ENCODE measurements around the gene OAS1.

The OAS1 gene

DNA sequence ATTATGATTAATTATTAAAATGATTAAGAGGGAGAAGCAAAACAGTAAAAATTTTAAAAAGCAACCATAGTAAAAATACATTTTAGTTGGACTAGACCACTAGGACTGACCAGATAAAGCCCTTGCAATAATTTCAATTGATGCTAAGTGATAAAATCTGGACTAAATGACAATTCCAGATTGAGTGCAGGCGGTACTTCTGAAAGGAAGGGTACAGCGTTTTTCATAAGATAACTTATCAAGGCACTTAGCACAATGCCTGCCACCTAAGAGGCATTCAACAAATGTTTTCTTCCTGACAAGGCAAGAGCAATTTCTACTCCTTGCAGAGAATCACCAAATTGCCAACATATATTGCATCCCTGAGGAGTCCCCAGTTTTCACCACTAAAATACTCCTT lies 37.7 kb upstream of the OAS1 start:
- no peak for DNase-seq (ENCODE audit: extremely low read depth, low read depth)
- TF ChIP-seq, protein P1, sequence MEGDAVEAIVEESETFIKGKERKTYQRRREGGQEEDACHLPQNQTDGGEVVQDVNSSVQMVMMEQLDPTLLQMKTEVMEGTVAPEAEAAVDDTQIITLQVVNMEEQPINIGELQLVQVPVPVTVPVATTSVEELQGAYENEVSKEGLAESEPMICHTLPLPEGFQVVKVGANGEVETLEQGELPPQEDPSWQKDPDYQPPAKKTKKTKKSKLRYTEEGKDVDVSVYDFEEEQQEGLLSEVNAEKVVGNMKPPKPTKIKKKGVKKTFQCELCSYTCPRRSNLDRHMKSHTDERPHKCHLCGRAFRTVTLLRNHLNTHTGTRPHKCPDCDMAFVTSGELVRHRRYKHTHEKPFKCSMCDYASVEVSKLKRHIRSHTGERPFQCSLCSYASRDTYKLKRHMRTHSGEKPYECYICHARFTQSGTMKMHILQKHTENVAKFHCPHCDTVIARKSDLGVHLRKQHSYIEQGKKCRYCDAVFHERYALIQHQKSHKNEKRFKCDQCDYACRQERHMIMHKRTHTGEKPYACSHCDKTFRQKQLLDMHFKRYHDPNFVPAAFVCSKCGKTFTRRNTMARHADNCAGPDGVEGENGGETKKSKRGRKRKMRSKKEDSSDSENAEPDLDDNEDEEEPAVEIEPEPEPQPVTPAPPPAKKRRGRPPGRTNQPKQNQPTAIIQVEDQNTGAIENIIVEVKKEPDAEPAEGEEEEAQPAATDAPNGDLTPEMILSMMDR (IDR thresholded peaks at IDR 0.05; ENCODE audit: low read depth, low read length, missing control alignments): no peak
- H3K4me3 ChIP-seq (replicated peaks; ENCODE audit: low read depth, low read length): no peak overlapping the region

DNA sequence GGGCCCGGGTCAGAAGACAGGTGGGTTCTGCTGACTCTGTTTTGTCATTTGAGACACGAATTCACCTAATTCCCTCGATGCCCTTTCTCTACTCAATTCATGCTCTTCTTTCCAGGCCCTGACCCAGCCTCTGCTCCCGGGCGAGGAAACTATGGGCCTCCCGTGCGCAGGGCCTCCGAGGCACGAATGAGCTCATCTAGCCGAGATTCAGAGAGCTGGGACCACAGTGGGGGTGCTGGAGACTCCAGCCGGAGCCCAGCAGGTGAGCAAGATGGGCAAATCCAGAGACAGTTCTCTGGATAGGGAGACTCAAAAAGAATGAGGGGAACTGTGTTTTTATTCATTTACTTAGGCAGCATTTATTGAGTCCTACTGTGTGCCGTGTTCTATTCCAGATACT lies 37.0 kb upstream of the OAS1 start:
- H3K4me3 ChIP-seq (replicated peaks; ENCODE audit: low read depth, low read length): no peak overlapping the region
- TF ChIP-seq, protein P1 (IDR thresholded peaks at IDR 0.05; ENCODE audit: low read depth, low read length, missing control alignments): no peak
- DNase-seq (ENCODE audit: extremely low read depth, low read depth): no peak

DNA sequence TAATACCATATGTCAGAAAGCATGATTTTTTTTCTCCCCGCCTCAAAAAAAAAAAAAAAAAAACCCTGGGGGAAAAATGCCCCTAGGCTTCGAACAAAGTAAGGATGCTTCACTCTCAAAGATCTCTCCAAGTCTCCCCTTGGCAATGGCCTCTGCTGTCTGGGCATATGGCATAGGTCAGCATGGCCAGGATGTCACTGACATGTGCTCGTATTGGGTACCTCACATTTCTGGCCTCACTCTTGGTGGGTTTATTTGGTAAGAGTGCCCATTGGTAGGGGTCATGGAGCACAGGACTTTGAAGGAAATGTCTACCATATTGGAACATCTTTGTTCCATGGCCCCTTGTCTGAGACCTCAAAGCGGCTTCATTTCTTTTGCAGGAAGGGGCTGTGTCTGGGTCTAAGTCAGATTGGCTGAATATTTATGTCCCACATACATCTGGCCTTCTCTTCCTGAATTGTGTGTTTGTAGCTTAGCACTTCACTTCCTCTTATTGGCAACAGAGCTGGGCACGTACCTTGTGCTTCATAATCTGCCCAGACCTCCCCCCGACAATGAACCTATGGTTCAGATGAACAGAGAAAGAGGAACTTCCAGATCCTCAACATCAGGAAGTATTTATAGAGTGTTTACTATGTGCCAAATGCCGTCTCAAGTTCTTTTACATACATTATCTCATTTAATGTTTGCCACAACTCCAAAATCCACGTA lies 36.3 kb upstream of the OAS1 start:
- TF ChIP-seq, protein P1 (IDR thresholded peaks at IDR 0.05; ENCODE audit: low read depth, low read length, missing control alignments): no peak
- DNase-seq (ENCODE audit: extremely low read depth, low read depth): no peak
- H3K4me3 ChIP-seq (replicated peaks; ENCODE audit: low read depth, low read length): no peak overlapping the region

DNA sequence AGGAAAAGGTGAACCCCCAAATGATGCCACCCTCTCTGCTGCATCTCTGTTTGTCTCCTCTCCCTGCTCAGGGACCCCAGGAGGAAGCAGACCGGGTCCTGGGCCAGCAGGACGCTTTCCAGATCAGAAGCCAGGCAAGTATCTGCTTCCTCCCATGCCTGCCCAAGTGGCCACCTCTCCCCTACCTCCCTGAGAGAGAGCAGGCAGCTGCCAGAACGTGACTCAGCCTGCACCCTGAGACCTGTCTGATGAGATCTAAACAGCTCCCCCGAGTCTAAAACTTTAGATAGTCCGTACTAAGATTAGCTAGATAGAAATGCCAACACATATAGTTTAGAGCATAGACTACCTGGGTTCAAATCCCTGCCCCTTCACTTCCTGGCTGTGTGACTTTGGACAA lies 31.2 kb upstream of the OAS1 start:
- DNase-seq (ENCODE audit: extremely low read depth, low read depth): no peak
- TF ChIP-seq, protein P1 (IDR thresholded peaks at IDR 0.05; ENCODE audit: low read depth, low read length, missing control alignments): no peak
- no peak overlapping the region for H3K4me3 ChIP-seq (replicated peaks; ENCODE audit: low read depth, low read length)

DNA sequence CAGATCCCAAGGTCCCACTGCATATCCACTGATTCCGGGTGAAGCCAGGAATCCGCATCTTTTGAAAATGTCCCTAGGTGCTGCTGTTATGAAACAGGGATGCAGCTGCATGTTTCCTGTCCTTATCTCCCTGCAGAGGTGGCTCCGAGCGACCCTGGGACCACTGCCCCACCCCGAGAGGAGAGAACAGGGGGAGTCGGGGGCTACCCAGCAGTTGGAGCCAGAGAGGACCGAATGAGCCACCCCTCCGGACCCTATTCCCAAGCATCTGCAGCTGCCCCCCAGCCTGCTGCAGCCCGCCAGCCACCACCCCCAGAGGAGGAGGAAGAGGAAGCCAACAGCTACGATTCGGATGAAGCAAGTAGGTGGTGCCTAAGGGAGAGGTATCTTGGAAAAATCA lies 30.3 kb upstream of the OAS1 start:
- H3K4me3 ChIP-seq (replicated peaks; ENCODE audit: low read depth, low read length): no peak overlapping the region
- no peak for DNase-seq (ENCODE audit: extremely low read depth, low read depth)
- TF ChIP-seq, protein P1 (IDR thresholded peaks at IDR 0.05; ENCODE audit: low read depth, low read length, missing control alignments): no peak

DNA sequence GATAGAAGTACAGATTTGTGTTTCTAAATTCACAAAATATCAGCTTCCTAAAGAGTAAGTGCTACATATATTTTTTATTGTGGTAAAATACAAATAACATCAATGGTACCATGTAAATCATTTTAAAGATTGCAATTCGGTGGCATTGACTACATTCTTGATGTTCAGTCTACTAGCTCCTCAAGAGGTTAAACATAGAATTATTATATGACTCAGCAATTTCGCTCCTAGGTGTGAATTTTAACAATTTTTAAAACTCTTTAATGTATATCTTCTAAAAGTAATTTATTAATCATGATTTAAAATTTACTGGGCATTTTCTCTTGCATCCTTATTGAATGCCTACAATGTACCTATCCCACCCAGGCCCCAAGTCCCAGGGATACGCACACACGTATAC lies 29.8 kb upstream of the OAS1 start:
- TF ChIP-seq, protein P1 (IDR thresholded peaks at IDR 0.05; ENCODE audit: low read depth, low read length, missing control alignments): no peak

DNA sequence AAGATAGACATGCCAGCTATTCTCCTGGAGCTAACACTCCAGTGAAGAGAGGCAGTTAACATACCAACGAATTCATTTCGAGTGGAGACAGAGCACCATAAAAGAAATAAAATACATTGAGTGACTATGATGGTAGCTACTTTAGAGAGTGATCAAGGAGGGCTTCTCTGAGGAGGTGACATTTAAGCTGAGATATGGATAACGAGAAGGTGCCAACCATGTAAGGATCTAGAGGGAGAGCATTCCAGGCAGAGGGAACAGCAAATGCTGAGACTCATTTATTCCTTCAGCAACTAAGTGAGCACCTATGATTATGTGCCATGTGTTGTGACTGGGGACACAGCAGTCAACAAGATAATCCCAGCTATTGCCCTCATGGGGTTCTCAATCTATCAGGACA lies 28.3 kb upstream of the OAS1 start:
- no peak for DNase-seq (ENCODE audit: extremely low read depth, low read depth)
- TF ChIP-seq, protein P1 (IDR thresholded peaks at IDR 0.05; ENCODE audit: low read depth, low read length, missing control alignments): no peak
- no peak overlapping the region for H3K4me3 ChIP-seq (replicated peaks; ENCODE audit: low read depth, low read length)

More for the DNA sequence above, 29.8 kb upstream of the OAS1 start:
- no peak for DNase-seq (ENCODE audit: extremely low read depth, low read depth)
- H3K4me3 ChIP-seq (replicated peaks; ENCODE audit: low read depth, low read length): no peak overlapping the region

Data from HFF-Myc (cell line).